ENCODE data around the gene S100PBP.

The S100PBP gene

GRCh38 chr1:32871364-32872191 lies 54.1 kb downstream of the S100PBP start:
- FAIRE-seq = no peak

GRCh38 chr1:32872192-32872460 lies 54.7 kb downstream of the S100PBP start:
- no peak for FAIRE-seq

DNA sequence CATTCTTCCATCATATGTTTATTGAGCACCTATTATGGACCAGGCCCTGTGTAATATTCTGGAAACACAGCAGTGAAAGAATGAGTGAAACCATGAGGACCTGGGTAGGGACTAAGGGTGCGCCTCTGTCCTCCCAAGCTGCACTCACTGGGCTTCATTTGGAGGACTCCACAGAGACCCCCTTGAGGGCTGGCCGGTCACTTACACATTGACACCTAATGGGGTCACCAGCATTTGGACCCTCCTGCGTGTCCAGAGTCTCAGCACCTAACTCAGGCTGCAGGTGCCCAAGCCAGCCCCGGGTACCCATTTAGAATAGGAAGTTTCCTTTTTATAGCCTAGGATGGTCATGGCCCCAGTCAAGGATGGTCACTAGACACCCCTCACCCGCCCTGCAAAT lies 56.0 kb downstream of the S100PBP start:
- FAIRE-seq = no peak

DNA sequence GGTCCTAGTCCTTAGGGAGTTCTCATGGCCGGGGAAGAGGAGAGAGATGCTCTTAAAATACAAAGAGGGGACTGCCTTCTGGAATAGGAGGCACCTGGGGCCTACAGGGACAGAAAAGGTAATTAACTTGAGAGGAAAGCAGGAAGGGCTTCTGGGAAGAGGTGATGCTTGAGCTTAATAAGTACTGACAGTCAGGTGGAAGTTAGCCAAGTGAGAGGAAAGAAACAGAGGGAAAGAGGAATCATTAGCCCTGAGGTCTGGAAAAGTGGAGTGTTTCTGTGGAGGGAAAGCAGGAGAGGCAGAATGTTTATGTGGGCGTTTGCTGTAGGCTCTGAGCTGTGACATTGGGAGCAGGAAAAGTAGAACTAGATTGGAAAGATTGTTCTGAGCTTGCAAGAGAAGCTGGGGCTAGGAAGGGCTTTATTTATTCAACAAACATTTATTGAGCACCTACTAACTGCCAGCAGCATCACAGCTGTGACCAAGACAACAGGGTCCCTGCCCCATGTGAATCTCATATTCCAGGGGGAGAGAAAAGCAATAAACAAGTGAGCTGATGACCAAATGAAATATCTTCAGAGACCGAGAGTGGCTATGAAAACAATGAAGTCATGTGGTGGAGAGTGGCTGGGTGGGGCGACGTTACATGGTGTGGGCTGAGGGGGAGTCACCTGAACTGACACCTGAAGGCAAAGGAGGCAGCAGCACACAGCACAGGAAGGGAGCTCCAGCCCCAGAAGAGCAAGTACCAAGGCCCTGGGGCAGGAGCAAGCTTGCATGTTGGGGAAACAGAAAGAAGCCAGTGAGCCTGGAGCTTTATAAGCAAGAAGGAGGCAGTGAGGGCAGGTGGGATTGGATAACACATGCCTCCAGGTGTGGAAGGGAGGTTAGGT lies 57.7 kb downstream of the S100PBP start:
- FAIRE-seq = no peak

- FAIRE-seq = no peak
Measured at GRCh38 chr1:32876341-32877210, 59.1 kb downstream of the S100PBP start.

DNA sequence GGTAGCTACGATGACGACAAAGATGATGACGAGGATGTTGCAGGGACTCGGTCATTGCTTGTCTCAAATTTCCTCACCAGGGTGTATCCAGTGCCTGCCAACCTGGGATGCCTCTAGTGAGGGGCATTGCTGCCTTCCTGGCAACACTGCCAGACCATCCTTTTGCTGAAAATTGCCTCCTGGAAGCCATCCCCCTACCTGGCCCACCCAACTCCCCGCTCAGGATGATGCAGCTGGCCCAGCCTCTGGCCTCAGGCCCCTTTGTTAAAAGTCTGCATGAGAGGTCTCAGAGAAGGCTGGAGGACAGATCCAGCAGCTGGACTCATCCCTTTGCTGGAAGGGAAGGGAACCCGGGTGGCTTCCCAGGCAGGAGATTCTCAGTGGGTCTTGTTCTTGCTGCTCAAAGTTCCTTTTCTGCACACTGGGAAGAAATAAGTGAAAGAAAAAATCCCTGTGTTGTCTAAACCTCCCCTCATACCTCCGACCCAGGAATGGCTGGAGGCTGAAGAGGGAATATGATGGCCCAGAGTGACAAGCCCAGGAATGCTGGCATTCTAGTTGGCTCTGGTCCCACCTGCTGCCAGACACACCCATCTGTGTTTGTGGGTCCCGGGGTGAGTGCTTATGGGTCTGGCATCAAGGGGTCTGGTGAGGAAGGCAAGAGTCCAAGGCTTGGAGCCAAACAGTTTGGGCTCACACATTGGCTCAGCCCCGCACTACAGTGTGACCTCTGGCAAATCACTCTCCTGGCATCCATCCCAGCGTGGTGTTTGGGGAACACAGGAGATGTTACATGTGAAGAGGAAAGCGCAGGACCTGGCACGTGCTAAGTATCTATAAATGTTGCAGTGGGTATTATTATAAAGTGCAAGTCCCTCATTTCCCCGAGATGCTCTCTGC lies 60.0 kb downstream of the S100PBP start:
- no peak for FAIRE-seq

DNA sequence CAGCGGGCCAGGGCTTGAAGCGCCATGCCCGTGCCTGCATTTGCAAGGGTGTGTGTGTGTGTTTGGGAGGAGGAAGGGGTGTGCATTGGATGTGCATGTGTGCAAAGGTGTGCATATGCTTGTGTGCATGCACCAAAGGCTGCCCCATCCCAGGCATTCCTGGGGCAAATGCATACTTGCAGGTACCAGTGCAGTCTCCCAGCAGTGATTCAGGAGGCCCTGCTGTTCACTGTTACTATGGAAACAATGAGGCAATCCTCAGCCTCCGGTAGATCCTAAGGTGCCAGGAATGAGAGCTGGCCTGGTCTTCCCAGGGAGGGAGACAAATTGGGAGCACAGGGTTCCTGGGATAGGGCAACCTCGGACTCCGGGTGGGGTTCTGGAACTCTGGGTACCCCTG lies 60.7 kb downstream of the S100PBP start:
- FAIRE-seq = no peak

GRCh38 chr1:32878637-32879041 lies 61.2 kb downstream of the S100PBP start:
- FAIRE-seq = no peak

GRCh38 chr1:32881291-32881690 lies 63.8 kb downstream of the S100PBP start:
- no peak for FAIRE-seq

DNA sequence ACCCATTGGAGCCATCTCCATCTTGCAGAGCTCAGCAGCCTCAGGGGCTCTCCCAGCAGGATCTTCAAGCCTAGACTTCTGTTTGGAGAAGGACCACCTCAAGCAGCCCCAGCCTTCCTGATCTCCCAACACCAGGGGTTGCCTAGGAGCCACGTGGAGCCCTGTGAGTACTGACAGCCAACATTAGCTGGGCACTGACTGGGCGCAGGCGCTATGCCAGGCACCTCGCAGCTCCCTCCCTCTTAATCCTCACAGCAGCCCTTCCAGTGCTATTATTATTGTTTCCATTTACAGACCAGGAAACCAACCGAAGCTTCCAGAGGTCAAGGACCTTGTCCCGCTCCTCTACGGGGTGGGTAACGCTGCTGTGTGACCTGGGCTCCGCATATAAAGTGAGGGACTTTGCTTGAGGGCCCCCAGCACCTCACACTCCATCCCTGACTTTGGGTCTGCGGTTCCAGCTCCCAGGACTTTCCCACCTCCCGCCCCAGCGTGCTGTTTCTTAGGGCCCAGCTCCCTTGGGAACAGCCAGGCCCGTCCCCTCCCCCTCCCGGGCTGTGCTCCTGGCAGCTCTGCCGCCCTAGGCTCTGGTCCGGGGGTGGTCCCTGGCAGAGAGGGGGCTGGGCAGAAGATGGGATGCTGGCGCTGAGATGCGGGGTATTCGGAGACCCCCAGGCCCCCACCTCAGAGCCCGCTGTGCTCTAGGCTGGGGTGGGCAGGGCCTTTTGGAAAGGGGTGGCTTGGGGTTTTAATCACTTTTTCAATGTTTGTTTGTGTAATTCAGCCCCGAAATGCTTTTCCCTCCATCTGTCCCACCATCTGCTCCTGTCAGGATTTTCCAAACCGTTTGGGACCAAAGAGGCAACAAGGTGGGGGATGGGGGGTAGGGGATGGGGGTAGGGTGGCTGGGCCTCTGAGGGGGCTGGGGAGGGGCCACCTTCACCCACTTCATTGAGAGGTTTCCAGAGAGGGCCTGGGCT lies 64.7 kb downstream of the S100PBP start:
- FAIRE-seq = no peak

DNA sequence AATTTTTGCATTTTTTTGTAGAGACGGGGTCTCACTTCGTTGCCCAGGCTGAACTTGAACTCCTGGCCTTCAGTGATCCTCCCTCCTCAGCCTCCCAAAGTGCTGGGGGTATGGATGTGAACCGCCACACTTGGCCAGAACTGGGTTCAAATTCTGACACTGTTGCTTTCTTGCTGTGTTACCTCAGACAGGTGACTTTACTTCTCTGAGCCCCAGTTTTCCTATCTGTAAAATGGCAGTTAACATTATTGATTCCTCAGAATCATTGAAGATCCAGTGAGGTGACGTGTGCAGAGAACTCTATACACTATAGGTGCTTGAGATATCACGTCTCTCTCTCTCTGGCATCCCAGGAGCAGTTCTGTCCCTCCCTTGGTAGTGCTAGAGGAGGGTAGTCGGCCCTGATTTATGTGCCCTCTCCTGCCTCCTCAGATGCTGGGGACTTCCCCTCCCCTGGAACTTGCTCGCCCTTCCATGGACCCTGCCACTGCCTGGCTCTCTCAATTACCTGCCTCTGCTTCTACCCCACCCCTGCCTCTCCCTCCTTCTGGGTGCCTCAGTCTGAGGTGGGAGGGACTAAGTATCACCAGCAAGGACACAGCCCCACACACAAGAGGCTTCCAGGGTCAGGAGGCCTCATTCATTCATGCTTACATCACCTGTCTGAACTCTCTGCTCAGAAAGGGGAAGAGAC lies 66.0 kb downstream of the S100PBP start:
- no peak for FAIRE-seq

DNA sequence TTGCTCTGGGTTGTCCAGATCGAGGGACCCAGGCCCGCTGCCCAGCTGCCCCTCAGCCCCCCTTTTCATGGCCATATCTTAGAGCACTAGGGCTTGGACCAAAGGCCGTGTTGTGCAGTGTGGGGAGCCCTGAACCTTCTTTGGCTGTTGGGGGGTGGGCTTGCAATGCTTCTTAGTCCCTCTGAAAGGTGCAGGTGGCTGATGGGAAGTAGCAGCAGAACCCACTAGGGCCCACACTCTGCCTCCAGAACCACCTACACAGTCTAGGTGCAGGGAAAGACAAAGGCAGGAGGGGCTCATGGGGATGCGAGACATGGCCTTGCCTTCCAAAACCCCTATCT lies 66.5 kb downstream of the S100PBP start:
- FAIRE-seq = no peak

- no peak for FAIRE-seq
Measured at GRCh38 chr1:32884726-32885125, 67.3 kb downstream of the S100PBP start.

DNA sequence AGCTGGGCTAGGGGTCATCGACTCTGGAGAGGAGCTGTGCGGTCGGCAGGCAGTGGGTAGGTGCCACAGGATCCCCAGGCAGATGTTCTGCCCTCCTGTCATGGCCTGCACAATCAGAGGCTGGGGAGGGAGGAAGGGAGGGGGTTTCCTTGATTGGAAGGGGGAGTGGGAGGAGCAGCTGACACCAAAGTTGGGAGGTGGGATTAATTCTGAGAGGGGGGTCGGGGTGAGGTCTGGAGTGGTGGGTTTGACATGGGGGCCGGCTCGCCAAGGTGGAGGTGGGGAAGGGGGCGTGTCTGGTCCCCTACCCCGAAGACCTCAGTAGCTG lies 68.2 kb downstream of the S100PBP start:
- no peak for FAIRE-seq

- FAIRE-seq = no peak
Measured at GRCh38 chr1:32886004-32886827, 68.8 kb downstream of the S100PBP start, which contains the start of gene HPCA. Gene HPCA, plus strand, starts transcription at chr1:32886491. Its CDS starts 2,408 bp downstream, at chr1:32888899.

- FAIRE-seq = no peak
Measured at GRCh38 chr1:32886828-32887414, 69.5 kb downstream of the S100PBP start.

DNA sequence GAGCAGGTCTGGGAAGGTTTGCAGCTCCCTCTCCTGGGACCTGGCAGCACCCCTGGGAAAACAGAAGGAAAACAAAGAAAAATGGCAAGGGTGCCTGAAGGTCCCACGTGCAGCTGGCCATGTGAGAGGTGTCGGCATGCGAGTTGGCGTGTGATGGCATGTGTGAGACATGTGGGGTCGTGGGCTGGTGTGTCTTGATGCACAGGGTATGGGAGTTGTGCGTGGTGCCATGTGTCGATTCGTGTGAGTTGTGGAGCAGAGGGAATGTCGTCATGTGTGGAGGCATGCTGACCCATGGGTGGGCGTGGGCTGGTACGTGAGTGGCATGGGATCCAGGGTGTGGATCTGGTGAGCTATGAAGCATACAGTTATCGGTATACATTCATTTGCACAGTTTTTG lies 70.2 kb downstream of the S100PBP start:
- no peak for FAIRE-seq

- FAIRE-seq = no peak
Measured at GRCh38 chr1:32888134-32888533, 70.7 kb downstream of the S100PBP start.

Measured in A204.1 (cell line).